Measurements from ENCODE around the gene NFAM1.

DNA sequence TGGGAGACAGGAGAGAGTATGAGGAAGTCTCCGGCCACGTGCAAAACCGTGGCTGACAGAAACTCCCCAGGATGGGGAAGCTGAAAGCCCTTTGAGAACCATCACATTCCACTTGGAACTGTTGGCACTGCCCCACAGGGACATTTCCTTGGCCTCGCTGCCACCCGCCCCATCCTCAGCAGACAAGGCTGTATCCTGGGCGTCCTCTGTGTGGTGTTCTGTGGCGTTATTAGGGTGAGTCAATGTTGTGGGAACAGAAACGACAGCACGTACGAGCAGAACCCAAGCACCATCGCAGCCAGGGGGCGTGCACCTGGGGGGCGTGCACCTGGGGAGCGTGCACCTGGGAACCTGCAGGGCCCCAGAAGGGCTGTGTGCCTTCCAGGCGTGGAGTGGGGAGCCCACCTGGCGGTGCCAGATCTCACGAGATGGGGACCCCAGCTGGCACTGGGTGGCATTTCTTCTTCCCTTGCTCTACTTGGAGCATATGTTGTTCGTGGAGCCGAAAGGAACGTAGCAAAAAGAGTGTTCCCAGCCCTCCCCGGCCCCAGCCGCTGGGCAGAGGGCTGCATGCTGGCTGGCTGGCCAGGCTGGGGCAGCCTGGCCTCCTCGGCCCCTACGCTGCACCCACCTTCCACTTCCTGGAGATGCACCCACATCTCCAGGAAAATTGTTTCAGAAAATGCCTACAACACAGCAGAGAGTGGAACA, 35.4 kb downstream of the NFAM1 start:
- no peak for TF ChIP-seq POLR2A (IDR thresholded peaks at IDR 0.05)
- TF ChIP-seq, protein P1, sequence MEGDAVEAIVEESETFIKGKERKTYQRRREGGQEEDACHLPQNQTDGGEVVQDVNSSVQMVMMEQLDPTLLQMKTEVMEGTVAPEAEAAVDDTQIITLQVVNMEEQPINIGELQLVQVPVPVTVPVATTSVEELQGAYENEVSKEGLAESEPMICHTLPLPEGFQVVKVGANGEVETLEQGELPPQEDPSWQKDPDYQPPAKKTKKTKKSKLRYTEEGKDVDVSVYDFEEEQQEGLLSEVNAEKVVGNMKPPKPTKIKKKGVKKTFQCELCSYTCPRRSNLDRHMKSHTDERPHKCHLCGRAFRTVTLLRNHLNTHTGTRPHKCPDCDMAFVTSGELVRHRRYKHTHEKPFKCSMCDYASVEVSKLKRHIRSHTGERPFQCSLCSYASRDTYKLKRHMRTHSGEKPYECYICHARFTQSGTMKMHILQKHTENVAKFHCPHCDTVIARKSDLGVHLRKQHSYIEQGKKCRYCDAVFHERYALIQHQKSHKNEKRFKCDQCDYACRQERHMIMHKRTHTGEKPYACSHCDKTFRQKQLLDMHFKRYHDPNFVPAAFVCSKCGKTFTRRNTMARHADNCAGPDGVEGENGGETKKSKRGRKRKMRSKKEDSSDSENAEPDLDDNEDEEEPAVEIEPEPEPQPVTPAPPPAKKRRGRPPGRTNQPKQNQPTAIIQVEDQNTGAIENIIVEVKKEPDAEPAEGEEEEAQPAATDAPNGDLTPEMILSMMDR (IDR thresholded peaks at IDR 0.05): no peak
